ENCODE results near the gene DGKQ. TPM values are rescaled to one million over a fixed set of nuclear protein-coding genes. Genes with fewer than 3 reads are reported as not detected.

The DGKQ gene
- total RNA-seq, 1 experiment from 2014 or later, result 12.4 TPM

DNA sequence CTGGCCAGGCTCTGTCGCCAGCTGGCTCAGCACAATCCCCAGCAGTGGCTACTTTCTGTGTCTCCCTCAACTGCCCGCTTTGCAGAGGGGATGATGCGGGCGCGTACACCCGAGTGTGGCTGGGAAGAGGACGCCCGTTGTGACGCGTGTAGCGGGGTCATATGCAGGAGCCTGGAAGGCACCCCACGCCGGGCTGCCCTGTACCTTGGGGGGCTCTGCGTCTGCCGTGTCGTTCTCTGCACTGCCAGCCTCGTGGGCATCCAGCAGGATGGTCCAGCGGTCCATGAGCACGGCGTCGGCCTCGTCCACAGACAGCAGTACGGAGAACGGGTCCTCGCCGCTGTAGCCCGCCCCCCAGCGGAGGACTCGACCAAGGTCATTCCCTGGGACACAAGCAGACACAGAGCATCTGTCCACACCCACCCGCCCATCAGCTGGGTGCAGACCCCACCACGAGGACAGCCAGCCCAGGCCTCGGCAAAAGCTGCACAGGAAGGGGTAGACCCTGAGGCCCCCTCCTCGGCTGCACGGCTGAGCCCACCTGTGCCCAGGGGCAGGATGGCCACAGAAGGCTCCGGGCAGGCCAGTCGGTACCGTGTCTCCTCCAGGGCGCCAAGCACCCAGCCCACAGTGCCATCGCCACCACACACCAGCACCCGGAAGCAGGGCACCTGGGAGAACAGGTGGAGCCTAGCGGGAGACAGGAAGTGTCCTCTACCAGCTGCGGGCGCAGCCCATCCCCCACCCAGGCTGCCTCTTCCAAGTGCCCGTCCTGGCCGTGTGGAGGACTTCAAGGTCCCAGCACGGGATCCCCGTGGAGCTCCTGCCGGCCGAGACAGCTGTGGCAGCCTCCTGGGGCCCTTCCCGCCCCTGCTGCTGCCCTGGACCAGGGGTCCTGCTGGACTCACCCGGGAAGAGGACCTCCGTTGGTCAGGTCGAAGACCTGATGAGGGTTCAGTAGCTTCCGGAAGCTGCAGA lies 10.8 kb downstream of the DGKQ start:
- H2BK5ac ChIP-seq (ENCODE audit: insufficient read length, low read length), result no peak overlapping the region
- H2BK15ac ChIP-seq (ENCODE audit: low read depth, low read length), result no peak overlapping the region
- H2AK5ac ChIP-seq (ENCODE audit: insufficient read length, low read length), result no peak overlapping the region
- peaks cover 0 to 5% (median 0%) of the 10 kb centered on the region in 3 experiments; a peak in 1 of 7 replicates for H3K36me3 Mint-ChIP-seq (ENCODE audit: insufficient read depth in 1 of 3, low read depth in 3 of 3)
- H3K4me1 ChIP-seq (ENCODE audit: insufficient read depth, low read length), result no peaks in the 10 kb centered on the region
- H3K9me3 ChIP-seq (ENCODE audit: control insufficient read depth, low read depth, low read length), result no peaks in the 10 kb centered on the region
- H2BK20ac ChIP-seq (ENCODE audit: low read depth, low read length, poor library complexity, severe bottlenecking), result no peak overlapping the region
- WGBS (ENCODE audit: extremely low coverage, insufficient read length, low lambda C conversion rate), result no CpG with 5 or more reads among the region's 54 CpGs
- H4K91ac ChIP-seq (ENCODE audit: insufficient read length, low read depth, low read length), result no peak overlapping the region
- no peak overlapping the region for H3K27ac ChIP-seq (ENCODE audit: insufficient read length, low read depth, low read length)
- no peak for DNase-seq
- no peaks in the 10 kb centered on the region for H3K4me1 Mint-ChIP-seq
- no peaks in the 10 kb centered on the region; the same call in 1 of the 2 replicates for H3K27me3 ChIP-seq (ENCODE audit: insufficient read depth, low read length)
- no peak overlapping the region for H3K4ac ChIP-seq (ENCODE audit: low read depth, low read length)
- H4K5ac ChIP-seq (ENCODE audit: insufficient read length, low read depth, low read length), result no peak overlapping the region
- no peaks in the 10 kb centered on the region for H3K23me2 ChIP-seq (ENCODE audit: insufficient read length, low read depth, low read length, poor library complexity, severe bottlenecking)
- H3K4me3 Mint-ChIP-seq, result no peak overlapping the region
- no peaks in the 10 kb centered on the region for H3K79me1 ChIP-seq (ENCODE audit: insufficient read depth, low read depth, low read length, poor library complexity, severe bottlenecking)
- H3K27me3 Mint-ChIP-seq (ENCODE audit: low read depth), result no peaks in the 10 kb centered on the region
- H3K14ac ChIP-seq (ENCODE audit: insufficient read depth, low read length), result no peak overlapping the region
- TF ChIP-seq, protein P1, sequence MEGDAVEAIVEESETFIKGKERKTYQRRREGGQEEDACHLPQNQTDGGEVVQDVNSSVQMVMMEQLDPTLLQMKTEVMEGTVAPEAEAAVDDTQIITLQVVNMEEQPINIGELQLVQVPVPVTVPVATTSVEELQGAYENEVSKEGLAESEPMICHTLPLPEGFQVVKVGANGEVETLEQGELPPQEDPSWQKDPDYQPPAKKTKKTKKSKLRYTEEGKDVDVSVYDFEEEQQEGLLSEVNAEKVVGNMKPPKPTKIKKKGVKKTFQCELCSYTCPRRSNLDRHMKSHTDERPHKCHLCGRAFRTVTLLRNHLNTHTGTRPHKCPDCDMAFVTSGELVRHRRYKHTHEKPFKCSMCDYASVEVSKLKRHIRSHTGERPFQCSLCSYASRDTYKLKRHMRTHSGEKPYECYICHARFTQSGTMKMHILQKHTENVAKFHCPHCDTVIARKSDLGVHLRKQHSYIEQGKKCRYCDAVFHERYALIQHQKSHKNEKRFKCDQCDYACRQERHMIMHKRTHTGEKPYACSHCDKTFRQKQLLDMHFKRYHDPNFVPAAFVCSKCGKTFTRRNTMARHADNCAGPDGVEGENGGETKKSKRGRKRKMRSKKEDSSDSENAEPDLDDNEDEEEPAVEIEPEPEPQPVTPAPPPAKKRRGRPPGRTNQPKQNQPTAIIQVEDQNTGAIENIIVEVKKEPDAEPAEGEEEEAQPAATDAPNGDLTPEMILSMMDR (conservative IDR thresholded peaks at IDR 0.05), result peak; percentile 39; the same call in 2 of the 3 replicates
- no peak overlapping the region for H3T11ph ChIP-seq (ENCODE audit: low read length)
- H3K18ac ChIP-seq (ENCODE audit: insufficient read length, low read depth, low read length), result no peak overlapping the region
- no peak overlapping the region for H3K23ac ChIP-seq (ENCODE audit: insufficient read length, low read depth, low read length)
- H3K27ac Mint-ChIP-seq, result no peak overlapping the region
- no peak overlapping the region for H4K8ac ChIP-seq (replicated peaks; ENCODE audit: insufficient read length, low read depth, low read length)
- no peak overlapping the region for H3K56ac ChIP-seq (ENCODE audit: insufficient read length, low read depth, low read length)
- H4K20me1 ChIP-seq (ENCODE audit: control insufficient read depth, insufficient read depth, insufficient read length), result no peaks in the 10 kb centered on the region
- no peak overlapping the region for H3K4me2 ChIP-seq (ENCODE audit: insufficient read depth, insufficient read length, low read length)
- H3K9ac ChIP-seq (ENCODE audit: extremely low read depth, insufficient read length, low read length), result no peak overlapping the region
- H2AFZ ChIP-seq (ENCODE audit: low read length), result no peak overlapping the region
- no peak overlapping the region for H2BK120ac ChIP-seq (ENCODE audit: low read depth, low read length, poor library complexity, severe bottlenecking)
- H3K79me2 ChIP-seq (ENCODE audit: insufficient read depth, low read length), result no peaks in the 10 kb centered on the region
- no peaks in the 10 kb centered on the region for H3K9me3 Mint-ChIP-seq
- no peak overlapping the region for H2BK12ac ChIP-seq (ENCODE audit: insufficient read length, low read depth, low read length)

All from H9 (cell line).